ENCODE measurements around the gene C1QTNF1.

DNA sequence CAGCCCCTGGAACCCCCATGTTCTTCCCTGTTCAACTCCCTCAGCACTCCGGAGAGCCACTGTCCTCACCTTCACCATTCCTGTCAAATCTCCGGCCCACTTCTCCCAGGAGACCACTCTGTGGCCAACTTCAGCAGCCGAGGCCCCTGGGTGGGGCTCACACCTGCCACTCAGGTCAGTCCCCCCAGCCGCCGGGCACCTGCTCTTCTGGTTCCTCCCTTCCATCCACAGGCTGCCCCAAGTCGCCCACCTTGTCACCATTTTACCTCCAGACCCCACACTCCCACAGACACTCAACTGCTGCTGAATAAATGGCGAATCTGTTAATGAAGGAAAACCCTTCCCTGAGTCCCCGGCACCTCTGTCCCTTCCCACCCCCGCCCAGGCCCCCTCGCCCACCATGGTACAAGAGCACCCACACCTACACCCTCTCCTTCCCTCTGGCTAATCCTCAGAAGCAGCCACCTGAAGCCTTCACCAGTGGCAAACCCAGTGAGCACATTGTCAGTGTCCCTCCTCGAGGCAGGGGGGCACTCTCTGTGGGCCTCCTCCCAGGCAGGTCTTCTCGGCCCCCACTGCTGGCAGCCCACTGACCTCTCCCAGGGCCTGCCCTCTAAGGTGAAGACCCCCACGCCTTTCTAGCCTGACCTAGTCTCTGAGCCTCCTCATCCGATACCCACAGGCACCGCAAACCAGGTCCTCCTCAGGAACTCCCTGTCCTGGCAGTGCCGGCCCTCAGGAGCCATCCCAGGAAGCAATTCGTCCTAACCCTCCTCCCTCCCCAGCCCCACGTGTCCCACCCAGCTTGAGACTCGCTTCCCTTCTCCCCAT is 22.6 kb upstream of the C1QTNF1 start:
- TF ChIP-seq, protein P1, sequence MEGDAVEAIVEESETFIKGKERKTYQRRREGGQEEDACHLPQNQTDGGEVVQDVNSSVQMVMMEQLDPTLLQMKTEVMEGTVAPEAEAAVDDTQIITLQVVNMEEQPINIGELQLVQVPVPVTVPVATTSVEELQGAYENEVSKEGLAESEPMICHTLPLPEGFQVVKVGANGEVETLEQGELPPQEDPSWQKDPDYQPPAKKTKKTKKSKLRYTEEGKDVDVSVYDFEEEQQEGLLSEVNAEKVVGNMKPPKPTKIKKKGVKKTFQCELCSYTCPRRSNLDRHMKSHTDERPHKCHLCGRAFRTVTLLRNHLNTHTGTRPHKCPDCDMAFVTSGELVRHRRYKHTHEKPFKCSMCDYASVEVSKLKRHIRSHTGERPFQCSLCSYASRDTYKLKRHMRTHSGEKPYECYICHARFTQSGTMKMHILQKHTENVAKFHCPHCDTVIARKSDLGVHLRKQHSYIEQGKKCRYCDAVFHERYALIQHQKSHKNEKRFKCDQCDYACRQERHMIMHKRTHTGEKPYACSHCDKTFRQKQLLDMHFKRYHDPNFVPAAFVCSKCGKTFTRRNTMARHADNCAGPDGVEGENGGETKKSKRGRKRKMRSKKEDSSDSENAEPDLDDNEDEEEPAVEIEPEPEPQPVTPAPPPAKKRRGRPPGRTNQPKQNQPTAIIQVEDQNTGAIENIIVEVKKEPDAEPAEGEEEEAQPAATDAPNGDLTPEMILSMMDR (conservative IDR thresholded peaks at IDR 0.05; ENCODE audit: low read depth, low read length) = no peak
- TF ChIP-seq EZH2 (IDR thresholded peaks at IDR 0.05; ENCODE audit: borderline replicate concordance, low read depth, low read length, poor library complexity, severe bottlenecking) = no peak
